SK-N-SH (cell line): Measurements from ENCODE around the gene REXO1. TPM values are rescaled to one million over a fixed set of nuclear protein-coding genes. Genes with fewer than 3 reads are reported as not detected.
"Not testable (repeated sequence)": the region's sequence is repeated elsewhere in the genome, so short reads cannot be mapped to it uniquely, and the experiment has no call there.

Experiments
- CTCF ChIA-PET: fragments of 300-600, 350-600 bp; formaldehyde crosslinking; extraction: SDS; loops from one replicate; lab custom pipeline; 2021; lab: Yijun Ruan, JAX
- POLR2A ChIA-PET: fragments of 350-600 bp; sonication (Branson Sonifier 250); formaldehyde crosslinking; extraction: SDS; loops from one replicate; lab custom pipeline; 2020; ENCODE audit warnings: antibody characterized with exemption, inconsistent platforms; lab: Yijun Ruan, JAX
- DNase-seq: peaks from one replicate; pipeline ENCODE4 v3.0.0; 2012
- H2AFZ ChIP-seq: fragments of 200-600 bp; sonication (generic); 2 replicates; pipeline ENCODE4 v1.8.1; 2016; ENCODE audit warnings: antibody characterized with exemption, mild to moderate bottlenecking, low read depth
- H3F3A ChIP-seq: fragments of 200-600 bp; sonication (generic); replicated peaks from 2 replicates; pipeline ENCODE3; 2016; ENCODE audit warnings: antibody characterized with exemption, mild to moderate bottlenecking; ENCODE audit not compliant: insufficient read depth
- H3K27ac ChIP-seq, 2 experiments: fragments of 200-500 bp in 1 of 2; fragments of 200-600 bp in 1 of 2; sonication (Bioruptor generic) in 1 of 2; sonication (generic), shearing (Covaris generic) in 1 of 2; 2 replicates each; pipeline versions ENCODE4 v1.5.1 to v1.6.1; 2014 to 2016; ENCODE audit warnings: low read depth in 2 of 2, inconsistent platforms in 1 of 2, low read length in 1 of 2, mild to moderate bottlenecking in 1 of 2, mixed read lengths in 1 of 2
- H3K27me3 ChIP-seq: fragments of 200-600 bp; sonication (generic), shearing (Covaris generic); 2 replicates; pipeline ENCODE4 v1.6.1; 2016; ENCODE audit warnings: mixed run types; ENCODE audit not compliant: insufficient read depth
- H3K36me3 ChIP-seq, 2 experiments: fragments of 200-500 bp in 1 of 2; fragments of 200-600 bp in 1 of 2; sonication (Bioruptor generic) in 1 of 2; sonication (generic) in 1 of 2; replicated peaks in 1 of 2; 2 replicates each; pipeline versions ENCODE3 to v1.5.1; 2014 to 2016; ENCODE audit warnings: low read length in 1 of 2, mild to moderate bottlenecking in 1 of 2; ENCODE audit not compliant: insufficient read depth in 2 of 2, control insufficient read depth in 1 of 2
- H3K4me1 ChIP-seq, 2 experiments: fragments of 200-500 bp in 1 of 2; fragments of 200-600 bp in 1 of 2; sonication (Bioruptor generic) in 1 of 2; sonication (generic), shearing (Covaris generic) in 1 of 2; 2 replicates each; pipeline versions ENCODE4 v1.5.1 to v1.6.1; 2014 to 2016; ENCODE audit warnings: low read depth in 1 of 2, low read length in 1 of 2, mixed run types in 1 of 2; ENCODE audit not compliant: insufficient read depth in 2 of 2, control insufficient read depth in 1 of 2
- H3K4me2 ChIP-seq: fragments of 200-600 bp; sonication (generic), shearing (Covaris generic); 2 replicates; pipeline ENCODE4 v1.6.1; 2017; ENCODE audit warnings: mixed run types
- H3K4me3 ChIP-seq, 2 experiments: fragments of 200-500 bp in 1 of 2; fragments of 200-600 bp in 1 of 2; sonication (Bioruptor generic) in 1 of 2; sonication (generic), shearing (Covaris generic) in 1 of 2; 2 replicates each; pipeline versions ENCODE4 v1.5.1 to v1.8.1; 2014 to 2016; ENCODE audit warnings: low read depth in 2 of 2, inconsistent platforms in 1 of 2, low read length in 1 of 2, mild to moderate bottlenecking in 1 of 2, mixed read lengths in 1 of 2, moderate library complexity in 1 of 2
- H3K79me2 ChIP-seq: fragments of 200-600 bp; sonication (generic); 2 replicates; pipeline ENCODE4 v1.8.1; 2017; ENCODE audit warnings: mild to moderate bottlenecking; ENCODE audit not compliant: insufficient read depth
- H3K9ac ChIP-seq: fragments of 200-600 bp; sonication (generic); 2 replicates; pipeline ENCODE4 v1.6.1; 2017; ENCODE audit warnings: mixed run types
- H3K9me2 ChIP-seq: fragments of 200-600 bp; sonication (generic); 2 replicates; pipeline ENCODE4 v1.6.1; 2017; ENCODE audit warnings: mixed run types
- H3K9me3 ChIP-seq: fragments of 200-600 bp; sonication (generic); 2 replicates; pipeline ENCODE4 v1.6.1; 2017; ENCODE audit warnings: mixed run types, mild to moderate bottlenecking, moderate library complexity
- H4K20me1 ChIP-seq: fragments of 200-600 bp; sonication (generic); 2 replicates; pipeline ENCODE4 v1.6.1; 2017; ENCODE audit warnings: mild to moderate bottlenecking, mixed run types; ENCODE audit not compliant: insufficient read depth
- FOXJ3 ChIP-seq: sonication (generic); formaldehyde crosslinking; IDR thresholded peaks from 2 replicates; pipeline ENCODE4 v1.5.1; 2020; ENCODE audit warnings: mild to moderate bottlenecking, missing genetic modification reagents
- FOXM1 ChIP-seq: IDR thresholded peaks from 2 replicates; pipeline ENCODE4 v1.4.0; 2012; ENCODE audit warnings: low read depth, mild to moderate bottlenecking
- GABPA ChIP-seq: IDR thresholded peaks from 2 replicates; pipeline ENCODE4 v1.4.0; 2012; ENCODE audit warnings: low read depth, mild to moderate bottlenecking
- NFIC ChIP-seq: IDR thresholded peaks from 2 replicates; pipeline ENCODE4 v1.4.0; 2012; ENCODE audit warnings: borderline replicate concordance
- NRF1 ChIP-seq: IDR thresholded peaks from 2 replicates; pipeline ENCODE4 v1.6.1; 2012; ENCODE audit warnings: low read depth, mild to moderate bottlenecking, low read length
- RAD21 ChIP-seq: IDR thresholded peaks from 2 replicates; pipeline ENCODE4 v1.6.1; 2012; ENCODE audit warnings: mild to moderate bottlenecking, low read length
- RCOR1 ChIP-seq: fragments of 150-350 bp; IDR thresholded peaks from 2 replicates; pipeline ENCODE4 v1.6.1; 2017; ENCODE audit warnings: antibody characterized with exemption, low read length
- RFX5 ChIP-seq: IDR thresholded peaks from 2 replicates; pipeline ENCODE4 v1.6.1; 2012; ENCODE audit warnings: mild to moderate bottlenecking, improper control_type of control experiment, low read length
- RXRA ChIP-seq: IDR thresholded peaks from 2 replicates; pipeline ENCODE4 v1.4.0; 2012; ENCODE audit warnings: low read depth, mild to moderate bottlenecking, borderline replicate concordance
- SIN3A ChIP-seq: IDR thresholded peaks from 2 replicates; pipeline ENCODE4 v1.6.1; 2012; ENCODE audit warnings: low read depth, mild to moderate bottlenecking, low read length, moderate library complexity, borderline replicate concordance
- SMC3 ChIP-seq: IDR thresholded peaks from 2 replicates; pipeline ENCODE4 v1.6.1; 2012; ENCODE audit warnings: low read depth, low read length, improper control_type of control experiment
- TAF1 ChIP-seq: IDR thresholded peaks from 2 replicates; pipeline ENCODE4 v1.6.1; 2012; ENCODE audit warnings: low read depth, mild to moderate bottlenecking, low read length, moderate library complexity, borderline replicate concordance
- TCF12 ChIP-seq: IDR thresholded peaks from 2 replicates; pipeline ENCODE4 v1.4.0; 2012
- TEAD4 ChIP-seq: IDR thresholded peaks from 2 replicates; pipeline ENCODE4 v1.4.0; 2012; ENCODE audit warnings: mild to moderate bottlenecking, borderline replicate concordance; ENCODE audit not compliant: insufficient read depth
- WGBS: methylation state at CpG from one replicate; pipeline ENCODE4 v1.1.6; 2017; ENCODE audit warnings: low lambda C conversion rate; 5-methylcytosine and 5-hydroxymethylcytosine counted together
- polyA plus RNA-seq, 3 experiments: library from polyadenylated mRNA; depleted of rRNA; stranded (reverse); fragments of >200 nt; gene quantifications; 2 replicates each; pipeline ENCODE4 v1.2.3, GENCODE V29; 2012
- TF ChIP-seq, protein P1 (sequence below): fragments of 150-350 bp; IDR thresholded peaks from 2 replicates; pipeline ENCODE4 v1.6.1; 2017; ENCODE audit warnings: antibody characterized with exemption, low read length, low read depth, borderline replicate concordance

The REXO1 gene
- polyA plus RNA-seq, 1 of the 3 experiments (the other 2 are of a cell fraction) = 18.8 TPM

GRCh38 chr19:1875646-1876495, 27.6 kb upstream of the REXO1 start (continued):
- 0 out of 2 replicates have a peak, but pooled peaks have one; percentile 14 for TF ChIP-seq RCOR1
- no peak for TF ChIP-seq NRF1
- TF ChIP-seq NFIC = no peak
- peak; percentile 94 for TF ChIP-seq SIN3A
- TF ChIP-seq, protein P1, sequence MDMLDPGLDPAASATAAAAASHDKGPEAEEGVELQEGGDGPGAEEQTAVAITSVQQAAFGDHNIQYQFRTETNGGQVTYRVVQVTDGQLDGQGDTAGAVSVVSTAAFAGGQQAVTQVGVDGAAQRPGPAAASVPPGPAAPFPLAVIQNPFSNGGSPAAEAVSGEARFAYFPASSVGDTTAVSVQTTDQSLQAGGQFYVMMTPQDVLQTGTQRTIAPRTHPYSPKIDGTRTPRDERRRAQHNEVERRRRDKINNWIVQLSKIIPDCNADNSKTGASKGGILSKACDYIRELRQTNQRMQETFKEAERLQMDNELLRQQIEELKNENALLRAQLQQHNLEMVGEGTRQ = peak; percentile 93
- no peak for TF ChIP-seq RFX5
- TF ChIP-seq FOXJ3 (CRISPR knock-in tag) = no peak
- TF ChIP-seq FOXM1 = no peak
- TF ChIP-seq SMC3 = no peak
- no peak for TF ChIP-seq RXRA
- peak; percentile 90 for TF ChIP-seq TAF1
- no peak for TF ChIP-seq TCF12
- no peak for TF ChIP-seq TEAD4

DNA sequence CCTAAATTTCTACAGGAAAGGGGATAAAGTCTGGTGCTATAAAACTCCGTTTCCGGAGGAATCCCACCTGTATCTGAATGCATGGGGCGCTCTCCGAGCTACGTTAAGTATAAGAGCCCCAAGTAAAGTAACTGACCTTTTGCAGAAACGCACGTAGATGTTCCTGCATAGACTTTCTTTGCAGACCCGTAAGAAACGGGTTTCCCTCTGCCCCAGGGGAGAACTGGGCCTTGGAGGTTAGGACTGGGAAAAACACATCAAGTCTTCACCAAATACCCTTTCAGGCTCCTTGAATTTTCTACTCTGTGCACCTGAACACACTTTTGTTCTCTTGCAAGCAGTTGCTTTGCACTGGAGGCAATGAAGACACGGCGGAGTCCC, 27.0 kb upstream of the REXO1 start:
- Histone ChIP-seq H3K4me1 (peaks cover 16 to 26% of the 10 kb centered on the region in 2 experiments), H4K20me1 (peaks cover 15% of the 10 kb centered on the region), H3K4me3 (peak overlapping the region; percentile 83 to 91), H3F3A (peaks cover 12% of the 10 kb centered on the region), H3K79me2 (peaks cover 58% of the 10 kb centered on the region), H3K27ac (peak overlapping the region; percentile 78 to 87), H3K9ac (peak overlapping the region; percentile 80), H3K4me2 (peak overlapping the region; percentile 84)
- not testable (repeated sequence) for H3K9me2 ChIP-seq, H3K9me3 ChIP-seq, H3K36me3 ChIP-seq, DNase-seq, H3K27me3 ChIP-seq, H2AFZ ChIP-seq
- WGBS = under 1% methylated on average over 9 of the region's 11 CpGs
- ChIA-PET CTCF (interaction anchor here (1.0 to 1.5 kb wide), 3 partner anchors 10 to 49 kb away, joined by 3 to 7 read pairs (median 4); no protein-coding TSS in a partner anchor), POLR2A (interaction anchor here (0.9 to 1.0 kb wide), 2 partner anchors 9 to 11 kb away, joined by 3 to 6 read pairs; no protein-coding TSS in a partner anchor)

DNA sequence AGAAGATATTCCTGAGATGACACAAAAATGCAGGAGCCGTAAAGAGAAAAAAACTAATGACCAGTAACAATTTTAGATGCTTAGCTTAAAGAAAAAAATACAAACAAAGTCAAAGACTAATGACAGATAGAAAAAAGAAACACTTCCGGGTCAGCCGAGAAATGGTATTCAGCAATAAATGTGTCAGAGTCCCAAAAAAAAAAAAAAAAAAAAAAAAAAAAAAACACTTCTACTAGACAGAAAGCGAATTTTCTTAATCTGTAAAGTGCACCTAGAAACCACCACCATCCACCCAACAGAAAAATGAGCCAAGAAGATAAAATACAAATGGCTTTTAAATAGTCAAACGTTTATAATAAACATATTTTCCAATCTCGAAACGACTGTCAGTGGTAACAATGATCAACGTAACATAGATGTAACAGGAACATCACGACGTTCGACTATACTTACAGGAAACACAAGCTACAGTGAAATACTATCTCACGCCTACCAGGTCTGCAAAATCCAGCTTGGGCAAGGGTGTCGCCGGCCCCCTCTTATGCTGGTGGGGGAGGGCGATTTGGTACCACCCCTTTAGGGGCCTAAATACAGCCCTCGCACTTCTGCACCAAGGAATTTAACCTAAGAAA, 26.4 kb upstream of the REXO1 start:
- Histone ChIP-seq H3K9me3 (no peaks in the 10 kb centered on the region), H3K27me3 (no peaks in the 10 kb centered on the region), H3K79me2 (peaks cover 62% of the 10 kb centered on the region), H4K20me1 (peaks cover 12% of the 10 kb centered on the region), H3K27ac (peak overlapping the region; percentile 78 to 87), H3K4me2 (peak overlapping the region; percentile 84), H2AFZ (no peak overlapping the region), H3K9ac (peak overlapping the region; percentile 80)
- WGBS = 4% methylated on average over 16 of the region's 16 CpGs
- DNase-seq = no peak
- CTCF ChIA-PET = interaction anchor here (1.0 to 1.5 kb wide), 3 partner anchors 10 to 49 kb away, joined by 3 to 7 read pairs (median 4); no protein-coding TSS in a partner anchor
- TF ChIP-seq NFIC = no peak
- TF ChIP-seq, protein P1 = no peak
- TF ChIP-seq SIN3A = no peak
- peak; percentile 48; the same call in 1 of the 2 replicates for TF ChIP-seq GABPA
- no peak for TF ChIP-seq RXRA
- TF ChIP-seq RAD21 = no peak
- TF ChIP-seq RFX5 = no peak; the same call in 1 of the 2 replicates
- TF ChIP-seq NRF1 = no peak
- TF ChIP-seq, all 33 proteins: peak for 1
- peaks cover 15% of the 10 kb centered on the region for H3F3A ChIP-seq
- peak overlapping the region; percentile 83 to 91 for H3K4me3 ChIP-seq
- H3K9me2 ChIP-seq = no peaks in the 10 kb centered on the region
- H3K4me1 ChIP-seq = peaks cover 16 to 26% of the 10 kb centered on the region in 2 experiments
- peaks cover 3 to 9% of the 10 kb centered on the region in 2 experiments for H3K36me3 ChIP-seq
- POLR2A ChIA-PET = interaction anchor here (0.9 to 1.0 kb wide), 2 partner anchors 9 to 10 kb away, joined by 3 to 6 read pairs; no protein-coding TSS in a partner anchor
